ENCODE data around the gene PARD3B. TPM values are rescaled to one million over a fixed set of nuclear protein-coding genes. Genes with fewer than 3 reads are reported as not detected.

Gene PARD3B
- total RNA-seq, 4 donors from 2014 or later = 6.5 to 17.3 (median 12.7) TPM

DNA sequence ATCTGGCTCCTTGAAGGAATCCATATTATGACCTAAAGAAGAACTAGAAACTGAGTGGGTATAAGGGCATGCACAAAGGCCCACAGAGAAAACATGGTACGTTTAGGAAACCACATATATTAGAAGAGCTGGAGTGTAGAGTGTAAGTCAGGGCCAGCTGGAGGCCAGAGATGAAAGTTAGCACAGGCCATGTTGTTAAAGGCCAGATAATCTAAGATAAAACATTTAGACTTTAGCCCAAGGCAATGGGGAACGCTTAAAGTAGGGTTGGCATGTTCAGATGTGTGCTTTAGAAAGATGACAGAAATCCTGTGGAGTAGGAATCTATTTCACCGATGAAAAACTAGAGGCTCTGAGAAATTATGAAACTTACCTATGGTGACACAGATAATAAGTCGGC is 907.9 kb downstream of the PARD3B start:
- WGBS, 2 donors = 71 to 72% methylated on average over 4 of the region's 4 CpGs
- TF ChIP-seq, protein P1, sequence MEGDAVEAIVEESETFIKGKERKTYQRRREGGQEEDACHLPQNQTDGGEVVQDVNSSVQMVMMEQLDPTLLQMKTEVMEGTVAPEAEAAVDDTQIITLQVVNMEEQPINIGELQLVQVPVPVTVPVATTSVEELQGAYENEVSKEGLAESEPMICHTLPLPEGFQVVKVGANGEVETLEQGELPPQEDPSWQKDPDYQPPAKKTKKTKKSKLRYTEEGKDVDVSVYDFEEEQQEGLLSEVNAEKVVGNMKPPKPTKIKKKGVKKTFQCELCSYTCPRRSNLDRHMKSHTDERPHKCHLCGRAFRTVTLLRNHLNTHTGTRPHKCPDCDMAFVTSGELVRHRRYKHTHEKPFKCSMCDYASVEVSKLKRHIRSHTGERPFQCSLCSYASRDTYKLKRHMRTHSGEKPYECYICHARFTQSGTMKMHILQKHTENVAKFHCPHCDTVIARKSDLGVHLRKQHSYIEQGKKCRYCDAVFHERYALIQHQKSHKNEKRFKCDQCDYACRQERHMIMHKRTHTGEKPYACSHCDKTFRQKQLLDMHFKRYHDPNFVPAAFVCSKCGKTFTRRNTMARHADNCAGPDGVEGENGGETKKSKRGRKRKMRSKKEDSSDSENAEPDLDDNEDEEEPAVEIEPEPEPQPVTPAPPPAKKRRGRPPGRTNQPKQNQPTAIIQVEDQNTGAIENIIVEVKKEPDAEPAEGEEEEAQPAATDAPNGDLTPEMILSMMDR (IDR thresholded peaks at IDR 0.05) = no peak
- no peak for TF ChIP-seq POLR2A (IDR thresholded peaks at IDR 0.05)
- H3K4me3 ChIP-seq (ENCODE audit: low read depth, poor library complexity, severe bottlenecking) = no peak overlapping the region
- intact Hi-C loops (cut with DNase I; ENCODE audit: low total_unique reads) = no loop called here
- DNase-seq (ENCODE audit: low spot score in 2 of 2) = no peak

DNA sequence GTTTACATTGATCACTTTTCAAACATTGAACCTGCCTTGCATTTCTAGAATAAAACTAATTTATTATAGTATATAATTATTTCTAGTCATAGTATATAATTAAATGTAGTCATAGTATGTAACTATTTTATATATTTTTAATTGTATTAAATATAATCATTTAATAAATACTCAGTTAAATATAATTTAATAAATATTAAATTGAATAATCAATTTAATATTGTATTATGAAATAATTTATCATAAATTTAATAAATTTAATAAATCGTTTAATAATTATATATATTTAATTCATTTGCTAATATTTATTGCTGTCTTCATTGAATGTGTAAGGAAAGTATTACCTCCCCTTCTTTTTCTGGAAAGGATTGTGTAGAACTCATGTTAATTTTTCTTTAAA is 911.4 kb downstream of the PARD3B start:
- H3K4me3 ChIP-seq (ENCODE audit: low read depth, poor library complexity, severe bottlenecking) = no peak overlapping the region
- 94 to 97% methylated on average over 1 of the region's 1 CpG for WGBS, 2 donors
- no peak for DNase-seq (ENCODE audit: low spot score in 2 of 2)
- TF ChIP-seq, protein P1 (IDR thresholded peaks at IDR 0.05) = no peak
- no peak for TF ChIP-seq POLR2A (IDR thresholded peaks at IDR 0.05)
- intact Hi-C loops (cut with DNase I; ENCODE audit: low total_unique reads) = no loop called here

DNA sequence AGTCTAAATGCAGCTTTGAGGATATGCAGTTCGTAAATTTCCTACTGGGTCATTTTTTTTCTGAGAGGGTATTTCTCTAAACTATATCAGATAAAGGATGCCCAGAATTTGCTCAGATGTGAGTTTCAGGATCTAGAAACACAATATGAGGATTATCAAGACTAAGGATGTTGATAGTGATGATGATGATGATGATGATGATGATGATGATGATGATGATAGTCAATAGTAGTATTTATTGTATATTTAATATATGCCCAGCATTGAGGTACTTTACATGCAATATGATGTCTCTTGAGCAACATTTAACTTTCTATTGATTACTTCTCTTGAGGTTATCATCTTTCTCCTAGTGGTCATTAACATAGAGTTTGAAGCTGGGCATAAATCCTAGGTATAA is 914.9 kb downstream of the PARD3B start:
- no peak overlapping the region for H3K4me3 ChIP-seq (ENCODE audit: low read depth, poor library complexity, severe bottlenecking)
- TF ChIP-seq POLR2A (IDR thresholded peaks at IDR 0.05) = no peak
- intact Hi-C loops (cut with DNase I; ENCODE audit: low total_unique reads) = no loop called here
- WGBS, 2 donors = 95 to 96% methylated on average over 1 of the region's 1 CpG
- no peak for DNase-seq (ENCODE audit: low spot score in 2 of 2)

DNA sequence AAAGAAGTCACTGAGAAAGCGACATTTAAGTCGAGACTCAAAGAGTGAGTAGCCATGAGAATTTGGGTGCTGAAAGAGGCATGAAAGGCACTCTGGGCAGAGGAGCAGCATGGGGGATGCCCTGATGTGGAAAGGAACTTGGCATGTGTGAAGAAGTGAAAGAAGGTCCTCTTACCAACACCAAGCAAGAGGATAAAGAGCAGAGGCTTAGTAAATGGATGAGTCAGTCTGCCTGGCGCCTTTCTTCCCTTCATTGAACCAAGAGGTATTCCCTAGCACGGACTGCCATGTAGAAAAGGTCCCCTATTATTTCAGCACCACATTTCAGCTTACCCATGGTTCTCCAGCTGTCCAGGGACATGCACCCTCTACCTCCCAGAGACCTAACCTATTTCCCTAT is 915.9 kb downstream of the PARD3B start:
- WGBS, 2 donors = 89 to 95% methylated on average over 4 of the region's 4 CpGs
- intact Hi-C loops (cut with DNase I; ENCODE audit: low total_unique reads) = no loop called here
- DNase-seq (ENCODE audit: low spot score in 2 of 2) = no peak
- TF ChIP-seq, protein P1 (IDR thresholded peaks at IDR 0.05) = no peak
- no peak for TF ChIP-seq POLR2A (IDR thresholded peaks at IDR 0.05)
- no peak overlapping the region for H3K4me3 ChIP-seq (ENCODE audit: low read depth, poor library complexity, severe bottlenecking)

DNA sequence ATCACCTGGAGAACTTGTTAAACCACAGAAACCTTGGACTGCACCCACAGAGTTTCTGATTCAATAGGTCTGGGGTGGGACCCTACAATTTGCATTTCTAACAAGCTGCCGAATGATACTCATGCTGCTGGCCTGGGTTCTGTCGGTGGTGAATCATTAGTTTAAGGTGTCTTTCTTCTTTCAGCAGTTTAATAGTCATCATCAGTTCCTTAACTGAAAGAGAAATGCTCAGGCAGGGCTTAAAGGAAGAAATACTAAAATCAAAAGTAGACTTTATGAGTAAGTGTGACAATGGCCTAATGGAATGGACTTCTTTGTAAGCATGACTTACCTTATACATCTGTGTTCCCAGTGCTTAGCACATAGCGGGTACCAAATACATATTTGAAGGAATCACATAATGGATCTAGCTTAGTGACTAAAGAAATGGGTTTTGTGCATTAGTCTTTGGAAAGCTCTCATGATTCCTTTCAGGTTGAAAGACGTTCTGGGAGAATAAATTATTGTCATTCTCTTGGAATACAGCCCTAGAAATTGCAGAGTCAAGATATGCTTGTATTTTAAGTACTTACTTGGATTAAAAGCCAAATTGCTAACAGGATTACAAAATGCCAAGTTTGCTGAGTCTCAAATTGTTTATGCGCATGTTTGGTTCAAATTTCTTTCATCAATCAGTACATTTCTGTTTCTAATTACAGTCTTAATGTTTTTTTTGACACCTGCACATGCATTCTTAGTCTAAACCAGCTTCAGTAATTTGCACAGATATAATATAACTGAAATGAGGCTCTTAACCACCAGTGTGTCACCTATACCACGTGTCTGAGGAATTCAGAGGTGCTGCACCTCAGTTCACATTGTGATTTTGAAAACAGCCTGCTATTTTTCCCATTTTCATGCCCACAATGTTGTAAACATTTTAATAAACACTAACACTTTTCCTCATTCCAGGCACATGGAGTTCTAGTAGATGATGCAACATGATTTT is 916.7 kb downstream of the PARD3B start:
- TF ChIP-seq, protein P1 (IDR thresholded peaks at IDR 0.05) = no peak
- TF ChIP-seq POLR2A (IDR thresholded peaks at IDR 0.05) = no peak
- no peak overlapping the region for H3K4me3 ChIP-seq (ENCODE audit: low read depth, poor library complexity, severe bottlenecking)
- DNase-seq (ENCODE audit: low spot score in 2 of 2) = no peak
- 41 to 51% methylated on average over 6 of the region's 6 CpGs for WGBS, 2 donors
- intact Hi-C loops (cut with DNase I; ENCODE audit: low total_unique reads) = no loop called here

DNA sequence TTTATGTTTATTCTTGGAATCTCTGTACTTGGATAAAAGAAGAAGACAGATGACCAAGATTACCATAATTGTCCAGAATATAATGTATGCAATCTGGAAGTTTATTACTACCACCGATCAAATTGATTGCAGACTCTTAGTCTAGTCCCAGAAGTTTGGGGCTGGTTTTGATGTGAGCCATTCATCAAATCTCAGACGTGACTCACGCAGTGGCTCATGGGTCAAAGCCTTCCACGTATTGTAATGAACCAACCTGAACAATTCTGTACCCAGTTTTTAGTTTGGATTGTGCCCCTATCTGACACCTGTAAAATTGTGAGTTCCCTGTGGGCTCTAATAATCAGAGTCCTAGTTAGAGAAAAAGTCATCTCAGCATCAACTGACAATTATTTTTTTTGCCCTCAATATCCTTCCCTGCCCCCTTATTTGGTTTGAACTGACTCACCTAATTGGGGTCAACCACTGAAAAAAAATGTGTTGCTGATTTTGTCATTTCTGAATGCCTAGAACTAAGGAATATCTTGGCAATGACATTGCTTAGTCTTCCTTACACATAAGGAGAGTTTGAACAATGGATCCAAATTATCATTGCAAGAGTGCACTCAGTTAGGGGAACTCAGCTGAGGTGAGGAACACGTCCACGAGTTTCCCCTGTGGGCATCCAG is 917.5 kb downstream of the PARD3B start:
- DNase-seq (ENCODE audit: low spot score in 2 of 2) = no peak
- intact Hi-C loops (cut with DNase I; ENCODE audit: low total_unique reads) = no loop called here

More for the DNA sequence above, 917.5 kb downstream of the PARD3B start:
- 76 to 80% methylated on average over 6 of the region's 6 CpGs for WGBS, 2 donors
- TF ChIP-seq, protein P1 (IDR thresholded peaks at IDR 0.05) = no peak
- TF ChIP-seq POLR2A (IDR thresholded peaks at IDR 0.05) = no peak
- H3K4me3 ChIP-seq (ENCODE audit: low read depth, poor library complexity, severe bottlenecking) = no peak overlapping the region

Data from lower leg skin (tissue), 4 donors.